NT2/D1 (cell line): ENCODE data around the gene STRIT1.
"Not testable (repeated sequence)": the region's sequence is repeated elsewhere in the genome, so short reads cannot be mapped to it uniquely, and the experiment has no call there.

Source experiments
- DNase-seq: peaks from one replicate; pipeline ENCODE4 v3.0.0-alpha.2; 2011; ENCODE audit warnings: low read depth, low spot score
- H3K27me3 ChIP-seq: 2 replicates; pipeline ENCODE4 v1.6.0; 2011; ENCODE audit warnings: mild to moderate bottlenecking; ENCODE audit not compliant: insufficient read length, insufficient read depth
- H3K36me3 ChIP-seq: 2 replicates; pipeline ENCODE4 v1.6.1; 2011; ENCODE audit warnings: mild to moderate bottlenecking, low read length, mixed read lengths; ENCODE audit not compliant: insufficient read depth, insufficient read length
- H3K4me1 ChIP-seq: 2 replicates; pipeline ENCODE4 v1.5.1; 2011; ENCODE audit not compliant: insufficient read depth, insufficient read length
- H3K4me3 ChIP-seq: 2 replicates; pipeline ENCODE4 v1.5.1; 2011; ENCODE audit warnings: low read depth; ENCODE audit not compliant: insufficient read length
- H3K9ac ChIP-seq: 2 replicates; pipeline ENCODE4 v1.6.0; 2011; ENCODE audit warnings: low read depth; ENCODE audit not compliant: insufficient read length
- H3K9me3 ChIP-seq: 2 replicates; pipeline ENCODE4 v1.5.1; 2011; ENCODE audit warnings: mild to moderate bottlenecking, low read length; ENCODE audit not compliant: insufficient read depth
- SUZ12 ChIP-seq: IDR thresholded peaks from 2 replicates; pipeline ENCODE4 v1.6.1; 2011; ENCODE audit not compliant: insufficient read length, insufficient read depth; ENCODE audit errors: extremely low read depth
- YY1 ChIP-seq: IDR thresholded peaks from 2 replicates; pipeline ENCODE4 v1.6.1; 2011; ENCODE audit not compliant: insufficient read length, insufficient read depth
- ZNF274 ChIP-seq: IDR thresholded peaks from 2 replicates; pipeline ENCODE4 v1.6.1; 2011; ENCODE audit warnings: mild to moderate bottlenecking, low read depth, low read length

The STRIT1 gene

DNA sequence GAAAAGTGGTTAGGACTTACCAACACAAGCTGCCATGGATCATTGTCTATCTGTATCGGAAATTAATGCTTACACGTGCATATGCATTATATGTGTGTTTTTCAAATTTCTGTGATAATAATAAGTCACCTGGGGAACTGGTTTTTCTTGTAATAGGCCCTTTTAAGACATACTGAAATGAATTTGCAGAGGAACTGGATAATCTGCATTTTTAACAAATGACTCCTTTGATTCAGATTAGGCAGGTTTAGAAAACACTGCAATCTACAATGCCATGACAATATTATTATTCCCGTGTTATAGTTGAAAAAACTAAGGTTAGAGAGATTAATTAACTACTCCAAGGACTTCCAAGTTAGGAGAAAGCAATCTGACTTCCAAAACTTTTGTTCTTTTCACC, 23.4 kb downstream of the STRIT1 start:
- no peak overlapping the region for H3K9ac ChIP-seq
- no peaks in the 10 kb centered on the region for H3K36me3 ChIP-seq
- no peak overlapping the region for H3K4me3 ChIP-seq
- no peaks in the 10 kb centered on the region for H3K4me1 ChIP-seq
- no peak for DNase-seq
- TF ChIP-seq ZNF274 (no peak), SUZ12 (no peak), YY1 (no peak)
- no peaks in the 10 kb centered on the region for H3K27me3 ChIP-seq
- H3K9me3 ChIP-seq: peaks cover 13% of the 10 kb centered on the region; the same call in 1 of the 2 replicates

DNA sequence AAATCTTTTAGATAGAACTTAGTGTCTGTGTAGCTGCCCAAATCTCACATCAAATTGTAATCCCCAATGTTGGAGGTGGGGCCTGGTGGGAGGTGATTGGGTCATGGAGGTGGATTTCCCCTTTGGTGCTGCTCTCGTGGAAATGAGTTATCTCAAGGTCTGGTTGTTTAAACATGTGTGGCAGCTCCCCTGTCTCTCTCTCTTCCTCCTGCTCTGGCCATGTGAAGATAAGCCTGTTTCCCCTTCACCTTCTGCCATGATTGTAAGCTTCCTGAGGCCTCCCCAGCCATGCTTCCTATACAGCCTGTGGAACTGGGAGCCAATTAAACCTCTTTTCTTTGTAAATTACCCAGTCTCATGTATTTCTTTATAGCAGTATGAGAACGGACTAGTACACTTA, 30.6 kb downstream of the STRIT1 start:
- not testable (repeated sequence) for H3K9me3 ChIP-seq, H3K36me3 ChIP-seq, H3K4me1 ChIP-seq, H3K27me3 ChIP-seq, DNase-seq, H3K4me3 ChIP-seq, H3K9ac ChIP-seq

DNA sequence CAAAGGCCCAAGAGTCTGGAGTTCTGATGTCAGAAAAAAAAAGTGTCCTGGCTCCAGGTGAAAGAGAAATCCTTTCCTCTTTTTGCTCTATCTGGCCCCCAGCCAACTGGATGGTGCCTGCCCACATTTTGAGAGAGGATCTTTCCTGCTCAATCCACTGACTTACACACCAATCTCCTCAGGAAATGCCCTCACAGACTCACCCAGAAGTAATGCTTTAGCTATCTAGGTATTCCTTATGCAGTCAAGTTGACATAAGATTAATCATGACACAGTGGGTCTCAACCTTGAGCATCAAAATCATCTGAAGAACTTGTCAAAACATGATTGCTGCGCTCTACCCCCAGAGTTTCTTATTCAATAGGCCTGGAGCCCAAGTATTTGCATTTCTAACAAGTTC, 31.2 kb downstream of the STRIT1 start:
- no peak overlapping the region for H3K4me3 ChIP-seq

DNA sequence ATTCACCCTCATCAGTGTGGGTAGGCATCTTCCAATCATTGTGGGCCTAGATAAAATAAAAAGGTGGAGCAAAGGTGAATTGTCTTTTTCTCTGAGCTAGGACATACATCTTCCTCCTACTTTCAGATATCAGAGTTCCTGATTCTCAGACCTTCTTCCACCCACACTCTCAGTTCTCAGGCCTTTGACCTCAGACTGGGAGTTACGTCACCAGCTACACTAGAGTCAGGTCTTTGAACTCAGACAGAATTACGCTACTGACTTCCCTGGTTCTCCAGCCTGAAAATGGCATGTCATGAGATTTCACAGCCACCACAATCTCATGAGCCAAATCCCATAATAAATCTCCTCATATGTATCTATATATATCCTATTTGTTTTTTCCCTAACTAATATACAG, 39.0 kb downstream of the STRIT1 start:
- no peaks in the 10 kb centered on the region for H3K4me1 ChIP-seq

More for the DNA sequence above, 31.2 kb downstream of the STRIT1 start:
- H3K27me3 ChIP-seq: no peaks in the 10 kb centered on the region
- no peak overlapping the region for H3K9ac ChIP-seq
- no peaks in the 10 kb centered on the region for H3K4me1 ChIP-seq
- no peak for DNase-seq
- H3K36me3 ChIP-seq: no peaks in the 10 kb centered on the region
- no peak for TF ChIP-seq ZNF274
- no peak for TF ChIP-seq YY1
- no peak for TF ChIP-seq SUZ12
- no peaks in the 10 kb centered on the region for H3K9me3 ChIP-seq

DNA sequence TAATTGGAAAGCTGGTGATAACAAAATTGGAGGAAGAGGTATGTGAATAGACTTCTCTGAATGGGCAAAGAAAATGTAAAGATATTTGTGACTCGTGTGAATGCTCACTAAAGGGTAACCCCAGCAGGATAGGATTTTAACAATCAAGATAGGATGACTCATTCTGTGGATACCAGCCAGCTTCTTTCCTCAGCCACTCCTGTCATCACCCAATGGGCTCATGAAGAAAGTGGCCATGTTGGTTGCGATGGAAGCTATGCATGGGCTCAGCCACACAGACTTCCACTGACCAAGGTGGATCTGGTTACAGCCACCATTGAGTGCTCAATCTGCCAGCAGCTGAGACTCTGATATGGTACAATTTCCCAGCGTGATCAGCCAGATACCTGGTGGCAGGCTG, 40.9 kb downstream of the STRIT1 start:
- no peak overlapping the region for H3K9ac ChIP-seq
- no peak for TF ChIP-seq ZNF274
- no peak for TF ChIP-seq SUZ12
- no peak for TF ChIP-seq YY1
- no peaks in the 10 kb centered on the region for H3K4me1 ChIP-seq
- no peaks in the 10 kb centered on the region for H3K9me3 ChIP-seq
- H3K36me3 ChIP-seq: no peaks in the 10 kb centered on the region
- no peak overlapping the region for H3K4me3 ChIP-seq
- H3K27me3 ChIP-seq: no peaks in the 10 kb centered on the region
- DNase-seq: no peak

More for the DNA sequence above, 39.0 kb downstream of the STRIT1 start:
- H3K36me3 ChIP-seq: no peaks in the 10 kb centered on the region
- no peak overlapping the region for H3K4me3 ChIP-seq
- no peaks in the 10 kb centered on the region for H3K27me3 ChIP-seq
- no peak for TF ChIP-seq ZNF274
- no peak for TF ChIP-seq YY1
- TF ChIP-seq SUZ12: no peak
- no peaks in the 10 kb centered on the region for H3K9me3 ChIP-seq
- H3K9ac ChIP-seq: no peak overlapping the region
- DNase-seq: no peak

DNA sequence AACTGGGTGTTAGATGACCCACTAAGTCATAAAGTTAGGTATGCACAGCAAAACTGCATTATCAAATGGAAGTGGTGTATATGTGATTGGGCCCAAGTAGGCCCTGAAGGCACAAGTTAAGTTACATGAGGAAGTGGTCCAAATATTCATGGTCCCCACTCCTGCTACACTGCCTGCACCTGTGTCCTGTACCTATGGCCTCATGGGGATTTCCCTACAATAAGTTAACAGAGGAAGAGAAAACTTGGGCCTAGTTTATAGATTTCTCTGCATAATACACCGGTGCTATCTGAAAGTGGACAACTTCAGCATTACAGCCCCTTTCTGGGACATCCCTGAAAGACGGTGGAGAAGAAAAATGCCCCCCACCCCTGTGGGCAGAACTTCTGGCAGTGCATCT, 41.5 kb downstream of the STRIT1 start:
- Histone ChIP-seq H3K9me3 (no peaks in the 10 kb centered on the region), H3K4me1 (no peaks in the 10 kb centered on the region)
- TF ChIP-seq SUZ12 (no peak), YY1 (no peak)

DNA sequence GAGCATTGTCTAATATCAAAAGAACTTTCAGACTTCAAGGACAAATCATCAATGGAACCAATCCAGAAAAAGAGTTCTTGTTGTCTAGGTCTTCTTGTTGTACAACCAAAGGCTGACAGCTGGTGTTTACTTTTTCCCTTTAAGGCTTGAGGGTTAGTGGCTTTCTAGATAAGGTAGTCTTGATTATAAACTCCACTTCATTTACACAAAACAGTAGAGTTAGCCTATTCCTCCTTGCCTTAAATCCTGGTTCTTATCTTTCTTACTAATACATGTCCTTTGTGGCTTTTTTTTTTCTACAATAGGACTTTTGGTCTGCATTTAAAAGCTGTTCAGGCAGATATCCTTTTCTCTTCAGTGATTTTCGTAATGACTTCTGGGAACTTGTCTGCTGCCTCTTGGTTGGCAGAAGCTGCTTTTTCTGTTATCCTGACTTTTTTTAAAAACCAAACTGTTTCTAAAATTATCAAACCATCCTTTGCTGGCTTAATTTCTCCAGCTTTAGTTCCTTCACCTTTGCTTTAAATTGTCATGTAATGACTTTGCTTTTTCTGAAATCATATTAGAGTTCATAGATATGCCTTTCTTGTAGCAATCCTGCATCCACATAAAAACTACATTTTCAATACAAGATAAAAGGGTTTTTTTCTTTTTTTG, 44.8 kb downstream of the STRIT1 start:
- TF ChIP-seq ZNF274 (no peak), YY1 (no peak), SUZ12 (no peak)
- H3K4me3 ChIP-seq: no peak overlapping the region
- no peaks in the 10 kb centered on the region for H3K36me3 ChIP-seq
- H3K27me3 ChIP-seq: no peaks in the 10 kb centered on the region
- H3K9me3 ChIP-seq: no peaks in the 10 kb centered on the region
- H3K9ac ChIP-seq: no peak overlapping the region
- no peak for DNase-seq
- H3K4me1 ChIP-seq: no peaks in the 10 kb centered on the region

More for the DNA sequence above, 41.5 kb downstream of the STRIT1 start:
- Histone ChIP-seq H3K9ac (no peak overlapping the region), H3K36me3 (no peaks in the 10 kb centered on the region), H3K4me3 (no peak overlapping the region), H3K27me3 (no peaks in the 10 kb centered on the region)
- no peak for DNase-seq

DNA sequence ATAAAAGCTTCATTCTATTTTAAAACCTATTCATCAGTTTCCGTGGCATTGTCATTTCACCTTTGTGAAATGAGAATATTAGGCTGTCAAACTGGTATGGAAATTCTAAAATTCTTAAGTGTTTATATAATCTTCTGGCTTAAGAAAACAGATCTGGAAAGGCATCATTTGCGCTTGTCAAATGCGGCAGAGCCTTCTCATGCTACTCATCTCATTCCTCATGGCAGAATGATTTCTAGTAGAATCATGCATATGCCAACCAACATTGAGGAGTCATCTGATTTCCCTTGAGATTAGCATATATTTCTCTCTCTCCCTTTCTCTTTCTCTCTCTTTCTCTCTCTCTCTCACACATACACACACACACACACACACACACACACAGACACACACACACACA, 48.8 kb downstream of the STRIT1 start:
- Histone ChIP-seq H3K4me1 (no peaks in the 10 kb centered on the region), H3K9me3 (no peaks in the 10 kb centered on the region)

More for the DNA sequence above, 48.8 kb downstream of the STRIT1 start:
- Histone ChIP-seq H3K9ac (no peak overlapping the region), H3K36me3 (no peaks in the 10 kb centered on the region), H3K27me3 (no peaks in the 10 kb centered on the region), H3K4me3 (no peak overlapping the region)
- DNase-seq: no peak
- TF ChIP-seq ZNF274 (no peak), SUZ12 (no peak), YY1 (no peak)
